Measurements from ENCODE around the gene LMF1.

- TF ChIP-seq CTCF (IDR thresholded peaks at IDR 0.05) (no peak), POLR2A (IDR thresholded peaks at IDR 0.05) (no peak), POLR2AphosphoS5 (IDR thresholded peaks at IDR 0.05; ENCODE audit: insufficient read depth in 1 of 2, low read depth in 1 of 2) (no peak)
Observed at GRCh38 chr16:967077-967541, 3.7 kb downstream of the LMF1 start.

All from vagina (tissue), 2 donors.